Chondrocyte (in vitro differentiated cells): Measurements from ENCODE around the gene TNRC6C. TPM values are rescaled to one million over a fixed set of nuclear protein-coding genes. Genes with fewer than 3 reads are reported as not detected.

Experiments
- DNase-seq: peaks from one replicate; pipeline ENCODE4 v3.0.0; 2021; ENCODE audit warnings: mixed read lengths, low spot score
- H3K27ac Mint-ChIP-seq: one replicate; pipeline ENCODE4 v1.8.0; 2021; ENCODE audit warnings: mild to moderate bottlenecking, moderate library complexity, mixed read lengths; ENCODE audit not compliant: unreplicated experiment
- H3K27me3 Mint-ChIP-seq: 2 replicates; pipeline ENCODE4 v1.8.0; 2021; ENCODE audit warnings: low read depth, mixed read lengths
- H3K36me3 Mint-ChIP-seq: 2 replicates; pipeline ENCODE4 v1.8.0; 2021; ENCODE audit warnings: low read depth, mixed read lengths
- H3K4me1 Mint-ChIP-seq: 2 replicates; pipeline ENCODE4 v1.8.0; 2021; ENCODE audit warnings: low read depth, mild to moderate bottlenecking, mixed read lengths
- H3K4me3 Mint-ChIP-seq: one replicate; pipeline ENCODE4 v1.8.0; 2021; ENCODE audit warnings: mild to moderate bottlenecking, moderate library complexity, mixed read lengths; ENCODE audit not compliant: unreplicated experiment
- H3K9me3 Mint-ChIP-seq: 2 replicates; pipeline ENCODE4 v1.8.0; 2021; ENCODE audit warnings: low read depth, mixed read lengths
- total RNA-seq: library from RNA; stranded (reverse); gene quantifications from 3 replicates; pipeline ENCODE4 v1.2.1, GENCODE V29; 2021
- TF ChIP-seq, protein P1 (sequence below): fragments of 200-600 bp; sonication (generic); IDR thresholded peaks from 2 replicates; pipeline ENCODE4 v1.5.0; 2021; ENCODE audit warnings: antibody characterized with exemption, mild to moderate bottlenecking, moderate library complexity

The TNRC6C gene
- total RNA-seq, 1 donor from 2014 or later, result 19.8 TPM

DNA sequence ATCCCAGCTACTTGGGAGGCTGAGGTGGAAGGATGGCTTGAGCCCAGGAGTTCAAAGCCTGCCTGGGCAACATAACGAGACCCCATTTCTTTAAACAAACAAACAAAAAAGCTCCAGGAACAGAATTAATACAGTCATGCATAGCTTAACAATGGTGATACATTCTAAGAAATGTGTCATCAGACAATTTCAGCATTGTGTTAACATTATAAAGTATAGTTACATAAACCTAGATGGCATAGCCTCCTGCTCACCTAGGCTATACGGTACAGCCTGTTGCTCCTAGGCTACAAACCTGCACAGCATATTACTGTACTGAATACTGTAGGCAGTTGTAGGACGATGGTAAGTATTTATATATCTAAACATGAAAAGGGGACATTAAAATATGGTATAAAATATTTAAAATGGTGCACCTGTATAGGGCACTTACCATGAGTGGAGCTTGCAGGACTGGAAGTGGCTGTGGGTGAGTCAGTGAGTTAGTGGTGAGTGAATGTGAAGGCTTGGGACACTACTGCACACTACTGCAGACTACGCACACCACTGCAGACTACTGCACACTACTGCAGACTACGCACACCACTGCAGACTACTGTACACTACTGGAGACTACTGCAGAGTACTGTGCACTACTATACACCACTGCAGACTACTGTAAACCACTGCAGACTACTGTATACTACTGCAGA is 95.4 kb downstream of the TNRC6C start:
- Mint-ChIP-seq H3K4me1 (peaks cover 13% of the 10 kb centered on the region), H3K27ac (no peak overlapping the region), H3K27me3 (no peaks in the 10 kb centered on the region)

DNA sequence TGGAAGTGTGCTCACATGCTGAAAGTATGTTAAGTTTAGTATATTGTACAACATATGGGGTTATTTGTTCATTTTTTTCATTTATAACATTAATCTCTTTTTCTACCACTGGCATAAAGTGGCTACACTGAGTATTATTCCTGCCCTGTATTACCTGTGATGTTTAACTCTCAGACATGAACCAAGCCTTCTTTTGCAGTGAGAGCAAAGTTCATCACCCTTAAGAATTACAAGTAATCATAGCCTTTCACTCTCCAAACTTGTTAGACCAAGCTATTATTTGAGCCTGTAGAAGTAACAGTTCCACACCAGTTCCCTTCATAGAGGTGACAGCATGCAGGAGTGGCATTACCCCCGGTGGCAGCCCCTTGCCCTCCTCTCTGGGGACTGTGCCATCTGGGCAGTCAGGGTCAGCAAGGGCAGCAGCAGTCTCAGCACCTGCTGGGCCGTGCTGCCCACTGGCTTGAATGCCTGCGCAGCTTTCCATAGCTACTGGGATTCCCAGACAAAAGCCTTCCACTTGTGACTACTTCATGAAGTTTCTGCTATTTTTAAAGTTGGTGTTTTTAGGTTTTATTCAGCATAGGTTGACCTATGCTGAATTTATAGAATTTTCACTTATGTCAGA is 98.7 kb downstream of the TNRC6C start:
- no peaks in the 10 kb centered on the region for H3K9me3 Mint-ChIP-seq
- DNase-seq, result no peak
- TF ChIP-seq, protein P1, sequence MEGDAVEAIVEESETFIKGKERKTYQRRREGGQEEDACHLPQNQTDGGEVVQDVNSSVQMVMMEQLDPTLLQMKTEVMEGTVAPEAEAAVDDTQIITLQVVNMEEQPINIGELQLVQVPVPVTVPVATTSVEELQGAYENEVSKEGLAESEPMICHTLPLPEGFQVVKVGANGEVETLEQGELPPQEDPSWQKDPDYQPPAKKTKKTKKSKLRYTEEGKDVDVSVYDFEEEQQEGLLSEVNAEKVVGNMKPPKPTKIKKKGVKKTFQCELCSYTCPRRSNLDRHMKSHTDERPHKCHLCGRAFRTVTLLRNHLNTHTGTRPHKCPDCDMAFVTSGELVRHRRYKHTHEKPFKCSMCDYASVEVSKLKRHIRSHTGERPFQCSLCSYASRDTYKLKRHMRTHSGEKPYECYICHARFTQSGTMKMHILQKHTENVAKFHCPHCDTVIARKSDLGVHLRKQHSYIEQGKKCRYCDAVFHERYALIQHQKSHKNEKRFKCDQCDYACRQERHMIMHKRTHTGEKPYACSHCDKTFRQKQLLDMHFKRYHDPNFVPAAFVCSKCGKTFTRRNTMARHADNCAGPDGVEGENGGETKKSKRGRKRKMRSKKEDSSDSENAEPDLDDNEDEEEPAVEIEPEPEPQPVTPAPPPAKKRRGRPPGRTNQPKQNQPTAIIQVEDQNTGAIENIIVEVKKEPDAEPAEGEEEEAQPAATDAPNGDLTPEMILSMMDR, result no peak
- H3K27me3 Mint-ChIP-seq, result no peaks in the 10 kb centered on the region
- no peak overlapping the region for H3K4me3 Mint-ChIP-seq
- peaks cover 3% of the 10 kb centered on the region for H3K36me3 Mint-ChIP-seq
- H3K4me1 Mint-ChIP-seq, result peaks cover 18% of the 10 kb centered on the region
- no peak overlapping the region for H3K27ac Mint-ChIP-seq

More for the DNA sequence above, 95.4 kb downstream of the TNRC6C start:
- Mint-ChIP-seq H3K9me3 (no peaks in the 10 kb centered on the region), H3K4me3 (no peak overlapping the region), H3K36me3 (peaks cover 21% of the 10 kb centered on the region)
- TF ChIP-seq, protein P1, result no peak
- DNase-seq, result no peak

DNA sequence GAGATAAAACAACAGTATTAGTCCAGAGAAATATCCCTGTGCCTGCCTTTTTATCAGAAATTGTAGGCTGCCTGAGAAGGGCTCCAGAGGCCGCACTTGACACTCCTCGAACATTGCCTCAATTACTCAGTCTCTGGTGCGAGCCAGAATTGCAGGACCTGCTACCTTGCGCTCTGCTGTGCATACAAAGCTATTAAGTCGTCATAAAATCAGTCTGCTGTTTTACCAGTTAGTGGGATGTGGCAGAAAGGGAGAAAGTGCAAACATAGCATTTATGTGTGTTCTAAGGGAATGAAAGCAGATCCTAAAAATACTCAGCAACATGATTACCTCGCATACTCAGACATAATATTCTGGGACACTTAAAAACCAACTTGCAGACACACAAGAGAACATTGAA is 99.5 kb downstream of the TNRC6C start:
- H3K27ac Mint-ChIP-seq, result no peak overlapping the region
- DNase-seq, result no peak

DNA sequence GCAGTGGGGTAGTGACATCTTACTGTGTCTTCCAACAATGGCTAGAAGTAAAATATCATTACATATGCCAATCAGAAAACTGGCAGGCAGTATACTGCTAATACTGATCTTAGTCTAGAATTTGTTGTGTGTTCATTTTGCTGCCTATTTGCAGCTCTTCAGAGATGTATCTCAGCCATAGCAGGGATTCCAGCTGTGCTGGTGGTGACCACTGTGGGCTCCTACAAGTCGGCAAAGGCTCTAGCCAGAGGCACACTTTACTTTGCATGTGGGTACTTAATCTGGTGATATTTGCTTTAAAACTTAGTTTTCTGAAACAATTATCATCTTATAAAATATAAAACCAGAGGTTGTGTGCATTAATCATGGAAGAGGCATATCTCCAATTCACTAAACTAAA is 100.1 kb downstream of the TNRC6C start:
- TF ChIP-seq, protein P1, result no peak
- H3K9me3 Mint-ChIP-seq, result no peaks in the 10 kb centered on the region
- no peak overlapping the region for H3K4me3 Mint-ChIP-seq
- H3K27ac Mint-ChIP-seq, result no peak overlapping the region
- H3K27me3 Mint-ChIP-seq, result no peaks in the 10 kb centered on the region
- H3K4me1 Mint-ChIP-seq, result peaks cover 18% of the 10 kb centered on the region
- DNase-seq, result no peak
- no peaks in the 10 kb centered on the region for H3K36me3 Mint-ChIP-seq

More for the DNA sequence above, 99.5 kb downstream of the TNRC6C start:
- Mint-ChIP-seq H3K27me3 (no peaks in the 10 kb centered on the region), H3K36me3 (peaks cover 2% of the 10 kb centered on the region), H3K9me3 (no peaks in the 10 kb centered on the region), H3K4me1 (peaks cover 18% of the 10 kb centered on the region), H3K4me3 (no peak overlapping the region)
- TF ChIP-seq, protein P1, result no peak

DNA sequence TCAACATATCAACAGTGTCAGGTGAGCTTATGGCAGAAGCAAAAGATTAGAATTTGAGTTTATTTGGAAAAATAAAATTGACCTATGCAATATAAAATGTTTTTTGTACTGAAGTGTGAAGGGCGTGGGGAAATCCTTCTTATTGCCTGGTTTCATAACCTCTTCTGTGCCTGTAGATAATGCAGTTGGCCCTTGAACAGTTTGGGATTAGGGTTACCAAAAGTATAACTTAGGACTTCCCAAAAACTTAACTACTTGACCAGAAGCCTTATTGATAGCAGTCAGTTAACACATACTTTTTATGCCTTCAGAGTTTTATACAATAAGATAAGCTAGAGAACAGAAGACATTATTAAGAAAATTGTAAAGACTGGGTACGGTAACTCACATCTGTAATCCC is 104.1 kb downstream of the TNRC6C start:
- H3K4me1 Mint-ChIP-seq, result peaks cover 18% of the 10 kb centered on the region
- peaks cover 4% of the 10 kb centered on the region for H3K36me3 Mint-ChIP-seq
- H3K27ac Mint-ChIP-seq, result no peak overlapping the region
- H3K9me3 Mint-ChIP-seq, result no peaks in the 10 kb centered on the region
- H3K4me3 Mint-ChIP-seq, result no peak overlapping the region
- no peak for DNase-seq
- H3K27me3 Mint-ChIP-seq, result no peaks in the 10 kb centered on the region
- TF ChIP-seq, protein P1, result no peak
